Activated CD8-positive, alpha-beta memory T cell treated with anti-CD3 and anti-CD28 coated beads for 36 hours (primary cell): ENCODE data around the gene ARMC10. TPM values are rescaled to one million over a fixed set of nuclear protein-coding genes. Genes with fewer than 3 reads are reported as not detected.
"Not testable (repeated sequence)": the region's sequence is repeated elsewhere in the genome, so short reads cannot be mapped to it uniquely, and the experiment has no call there.

ENCODE experiments used
- CTCF ChIA-PET: fragments of 350-600 bp; sonication (Branson Sonifier 250); formaldehyde crosslinking; loops from one replicate; lab custom pipeline; 2021; ENCODE audit warnings: antibody characterized with exemption; lab: Charles Lee
- POLR2A ChIA-PET: fragments of 350-600 bp; sonication (Branson Sonifier 250); formaldehyde crosslinking; loops from one replicate; lab custom pipeline; 2021; ENCODE audit warnings: antibody characterized with exemption; lab: Charles Lee
- total RNA-seq, 2 experiments: library from RNA; stranded (reverse); gene quantifications; one replicate each; pipeline ENCODE4 v1.2.3, GENCODE V29; 2021

Gene ARMC10
- total RNA-seq, 2 experiments from 2014 or later = 52.2 to 53.9 TPM

DNA sequence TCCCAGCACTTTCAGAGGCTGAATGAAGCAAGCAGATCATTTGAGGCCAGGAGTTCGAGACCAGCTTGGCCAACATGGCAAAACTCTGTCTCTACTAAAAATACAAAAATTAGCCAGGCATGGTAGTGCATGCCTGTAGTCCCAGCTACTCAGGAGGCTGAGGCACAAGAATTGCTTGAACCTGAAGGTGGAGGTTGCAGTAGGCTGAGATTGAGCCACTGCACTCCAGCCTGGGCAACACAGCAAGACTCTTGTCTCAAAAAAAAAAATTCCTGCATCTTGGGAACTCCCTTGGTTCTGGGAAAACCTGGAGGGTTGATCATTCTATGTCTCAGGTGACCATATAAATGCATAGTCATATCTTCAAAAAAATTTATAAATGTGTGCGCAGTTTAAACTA, 69.8 kb downstream of the ARMC10 start:
- CTCF ChIA-PET, POLR2A ChIA-PET: not testable (repeated sequence)

DNA sequence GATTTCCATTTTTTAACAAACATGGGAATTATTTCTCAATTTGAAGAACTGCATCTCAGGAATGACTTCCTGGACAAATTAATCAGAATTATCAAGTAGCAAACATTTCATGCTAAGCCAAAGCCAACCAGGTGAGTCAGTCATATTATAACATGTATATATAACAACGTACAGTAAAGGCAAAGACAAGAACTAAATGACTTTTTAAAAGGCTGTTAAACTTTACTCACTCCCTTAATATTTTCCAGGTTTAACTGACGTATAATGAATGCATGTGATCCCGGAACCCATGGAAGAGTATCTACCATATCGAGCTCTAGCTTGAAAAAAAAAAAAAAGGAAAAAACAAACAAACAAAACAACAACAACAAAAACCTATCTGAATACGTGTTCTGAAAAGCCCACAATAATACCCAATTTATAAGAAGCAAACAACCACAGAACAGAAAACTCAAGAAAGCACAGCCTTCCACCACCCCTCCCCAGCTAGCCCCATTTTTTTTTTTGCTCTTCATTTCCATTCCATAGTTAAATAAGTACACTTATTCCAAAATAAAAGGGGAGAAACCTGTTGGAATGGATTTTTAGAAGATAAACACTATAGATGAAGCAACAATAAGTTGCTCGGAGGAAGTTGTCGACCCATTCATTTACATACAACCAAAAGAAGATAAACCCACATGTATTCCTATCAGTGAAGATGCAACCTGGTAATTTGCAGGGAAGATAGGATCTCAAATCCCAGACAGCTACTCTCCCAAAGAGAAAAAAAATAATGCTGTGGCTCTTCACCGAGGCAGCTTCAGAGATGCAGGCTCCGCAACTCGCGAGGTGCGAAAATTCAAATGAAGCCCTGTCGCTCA, 73.4 kb downstream of the ARMC10 start:
- CTCF ChIA-PET = interaction anchor here (1.2 kb wide), 1 partner anchor 73 kb away, joined by 3 read pairs; no protein-coding TSS in a partner anchor
- POLR2A ChIA-PET = interaction anchor here (2.8 kb wide), 1 partner anchor 73 kb away, joined by 17 read pairs; the partner anchor contains the start of genes ARMC10 and FBXL13

Other genes starting within 250 kb of the ARMC10 start
- not detected for gene LRRC17, start 162.1 kb upstream of the ARMC10 start, total RNA-seq
- under 1 TPM; 0.78 to 0.86 TPM for gene FBXL13, start 344 bp upstream of the ARMC10 start, total RNA-seq
- 1 to 10 TPM; 7.0 to 7.4 TPM for gene NAPEPLD, start 74.0 kb downstream of the ARMC10 start, total RNA-seq
- gene PMPCB, start 222.3 kb downstream of the ARMC10 start, total RNA-seq = 10 to 100 TPM; 83.7 to 85.9 TPM